ENCODE measurements around the gene PRUNE2. TPM values are rescaled to one million over a fixed set of nuclear protein-coding genes. Genes with fewer than 3 reads are reported as not detected.

The PRUNE2 gene
- total and polyA plus RNA-seq, 2 of the 8 experiments (the other 6 are each of a cell fraction or from before 2014, with no cell fraction given), result 5.5 to 13.3 TPM

GRCh38 chr9:76624391-76625048 lies 281.4 kb downstream of the PRUNE2 start:
- Histone ChIP-seq H2AK5ac (ENCODE audit: low read depth, low read length) (no peak overlapping the region), H2BK5ac (ENCODE audit: low read depth, low read length) (no peak overlapping the region), H2BK120ac (replicated peaks; ENCODE audit: low read depth, low read length) (no peak overlapping the region), H4K5ac (ENCODE audit: insufficient read length, low read depth, low read length) (no peak overlapping the region), H3K14ac (ENCODE audit: insufficient read length) (no peak overlapping the region), H3K4me2 (ENCODE audit: insufficient read depth in 1 of 2, low read depth in 2 of 2, low read length in 2 of 2) (no peak overlapping the region), H3K23ac (ENCODE audit: insufficient read length) (no peak overlapping the region), H3K4me1 (replicated peaks in 1 of 4; ENCODE audit: control insufficient read depth in 3 of 4, insufficient read depth in 4 of 4, low read length in 3 of 4) (peaks cover 0 to 6% (median 2%) of the 10 kb centered on the region in 4 experiments; a peak in 3 of 7 replicates), H3K9ac (replicated peaks in 1 of 4; ENCODE audit: extremely low read depth in 1 of 4, low read depth in 3 of 4, low read length in 3 of 4) (no peak overlapping the region), H4K91ac (replicated peaks; ENCODE audit: insufficient read length, low read length) (no peak overlapping the region), H3K27me3 (replicated peaks in 1 of 4; ENCODE audit: control insufficient read depth in 3 of 4, extremely low read depth in 1 of 4, insufficient read depth in 3 of 4, low read length in 3 of 4) (no peaks in the 10 kb centered on the region), H3K79me2 (ENCODE audit: control insufficient read depth in 1 of 2, insufficient read depth in 2 of 2, low read length in 2 of 2) (no peaks in the 10 kb centered on the region), H2BK12ac (ENCODE audit: low read depth, low read length) (no peak overlapping the region), H3K23me2 (ENCODE audit: low read depth, low read length) (no peaks in the 10 kb centered on the region), H3K56ac (replicated peaks; ENCODE audit: insufficient read length, low read depth, low read length) (no peak overlapping the region), H2AFZ (ENCODE audit: low read length) (no peak overlapping the region), H4K8ac (ENCODE audit: extremely low read depth, insufficient read depth, low read length) (no peak overlapping the region), H4K20me1 (replicated peaks in 1 of 2; ENCODE audit: control insufficient read depth in 1 of 2, insufficient read depth in 2 of 2, low read length in 2 of 2) (no peaks in the 10 kb centered on the region), H3K4ac (replicated peaks; ENCODE audit: insufficient read length, low read depth, low read length) (no peak overlapping the region), H3K79me1 (ENCODE audit: low read depth, low read length) (no peaks in the 10 kb centered on the region), H3K36me3 (ENCODE audit: control insufficient read depth in 2 of 4, insufficient read depth in 4 of 4, low read length in 3 of 4) (no peaks in the 10 kb centered on the region; a peak in 1 of 8 replicates), H2BK15ac (ENCODE audit: low read length) (no peak overlapping the region), H3K9me3 (ENCODE audit: insufficient read depth in 2 of 2, low read depth in 1 of 2, low read length in 1 of 2) (no peaks in the 10 kb centered on the region), H3K4me3 (ENCODE audit: extremely low read depth in 1 of 4, insufficient read depth in 2 of 4, low read depth in 3 of 4, low read length in 4 of 4) (no peak overlapping the region), H3K18ac (ENCODE audit: extremely low read depth, low read length) (no peak overlapping the region), H2BK20ac (ENCODE audit: low read length) (no peak overlapping the region), H3K27ac (ENCODE audit: low read depth, low read length) (no peak overlapping the region)
- 95% methylated on average over 5 of the region's 5 CpGs; no CpG with 5 or more reads in 1 of the 2 experiments for WGBS, 2 experiments (ENCODE audit: extremely low coverage in 1 of 2, insufficient coverage in 1 of 2, insufficient read length in 1 of 2, insufficient replicate concordance in 2 of 2, low coverage in 1 of 2, low lambda C conversion rate in 2 of 2, missing lambda C conversion rate in 1 of 2)
- ChIA-PET CTCF (ENCODE audit: partially characterized antibody) (interaction anchor here (1.0 kb wide), 1 partner anchor 40 kb away, joined by 3 read pairs; no protein-coding TSS in a partner anchor), POLR2A (ENCODE audit: partially characterized antibody) (no interaction called here)
- DNase-seq (ENCODE audit: low read depth in 1 of 2, low spot score in 2 of 2), result no peak
- no peak for FAIRE-seq
- TF ChIP-seq ASH2L (IDR thresholded peaks at IDR 0.05; ENCODE audit: low read length) (no peak), YY1 (IDR thresholded peaks at IDR 0.05; ENCODE audit: low read depth, low read length) (no peak), CHD1 (IDR thresholded peaks at IDR 0.05; ENCODE audit: low read depth, low read length) (no peak), GTF2F1 (IDR thresholded peaks at IDR 0.05; ENCODE audit: borderline replicate concordance, low read depth, low read length) (no peak), ATF3 (IDR thresholded peaks at IDR 0.05; ENCODE audit: insufficient read depth, low read depth, low read length) (no peak), CREB1 (IDR thresholded peaks at IDR 0.05) (no peak), NRF1 (IDR thresholded peaks at IDR 0.05; ENCODE audit: low read depth, low read length) (no peak), RAD21 (IDR thresholded peaks at IDR 0.05 in 1 of 2, conservative IDR thresholded peaks at IDR 0.05 in 1 of 2; ENCODE audit: low read depth in 2 of 2, low read length in 2 of 2) (no peak), SIN3A (conservative IDR thresholded peaks at IDR 0.05 in 1 of 2, IDR thresholded peaks at IDR 0.05 in 1 of 2; ENCODE audit: low read depth in 1 of 2, low read length in 2 of 2) (no peak), HDAC2 (IDR thresholded peaks at IDR 0.05; ENCODE audit: borderline replicate concordance in 1 of 2, low read depth in 2 of 2, low read length in 2 of 2) (no peak), FOSL1 (IDR thresholded peaks at IDR 0.05; ENCODE audit: insufficient read depth, low read depth, low read length) (no peak)

Measured in H1 (cell line).